GM12878 (cell line): ENCODE measurements around the gene APOA5. TPM values are rescaled to one million over a fixed set of nuclear protein-coding genes. Genes with fewer than 3 reads are reported as not detected.

Source experiments
- ATAC-seq: fragments of 200-7000 bp; cut with Tn5 transposase; 3 replicates; pipeline ENCODE4 v1.9.1; 2020; ENCODE audit warnings: mild to moderate bottlenecking, moderate library complexity
- BruUV-seq: library from RNA; stranded (reverse); fragments of 400-500 nt; replicated peaks from 2 replicates; lab custom pipeline; 2021; lab: Mats Ljungman, UMichigan
- CTCF ChIA-PET: fragments of 300-600 bp; sonication (Branson Sonifier 250); formaldehyde crosslinking; extraction: SDS; loops from one replicate; lab custom pipeline; 2021; ENCODE audit warnings: inconsistent platforms; lab: Yijun Ruan, JAX
- POLR2A ChIA-PET: fragments of 350-600 bp; formaldehyde crosslinking; extraction: SDS; loops from one replicate; lab custom pipeline; 2021; ENCODE audit warnings: inconsistent platforms; lab: Charles Lee
- RAD21 ChIA-PET: fragments of 300-600 bp; sonication (Branson Sonifier 250); formaldehyde crosslinking; loops from one replicate; lab custom pipeline; 2023; ENCODE audit warnings: antibody characterized with exemption; ENCODE audit not compliant: unreplicated experiment; lab: Charles Lee
- SMC1A ChIA-PET: fragments of 300-600 bp; sonication (Branson Sonifier 250); formaldehyde crosslinking; loops from one replicate; lab custom pipeline; 2023; ENCODE audit not compliant: unreplicated experiment, uncharacterized antibody; lab: Charles Lee
- DNase-seq: peaks from one replicate; pipeline ENCODE4 v3.0.0-alpha.2; 2011; ENCODE audit warnings: low read depth, low spot score
- FAIRE-seq: peaks from 3 replicates; lab custom pipeline; 2011; peaks lifted over from hg19 to GRCh38; lab: Jason Lieb, UNC
- H2AFZ ChIP-seq: 2 replicates; pipeline ENCODE4 v1.6.0; 2011; ENCODE audit warnings: low read depth, low read length, control low read depth; ENCODE audit not compliant: control insufficient read depth
- H3K27ac ChIP-seq: 2 replicates; pipeline ENCODE4 v1.5.1; 2011; ENCODE audit warnings: control low read depth; ENCODE audit not compliant: control insufficient read depth, insufficient read depth
- H3K27me3 ChIP-seq, 2 experiments: replicated peaks in 1 of 2; 2 replicates each; pipeline versions ENCODE4 v1.6.0 to v1.6.1; 2011; ENCODE audit warnings: low read length in 1 of 2; ENCODE audit not compliant: control insufficient read depth in 2 of 2, insufficient read depth in 2 of 2
- H3K36me3 ChIP-seq, 2 experiments: 2 replicates each; pipeline ENCODE4 v1.5.1; 2011; ENCODE audit warnings: low read length in 1 of 2; ENCODE audit not compliant: control insufficient read depth in 2 of 2, insufficient read depth in 2 of 2
- H3K4me1 ChIP-seq: 2 replicates; pipeline ENCODE4 v1.6.1; 2011; ENCODE audit warnings: mild to moderate bottlenecking, low read length, moderate library complexity, mixed read lengths; ENCODE audit not compliant: control insufficient read depth, insufficient read depth
- H3K4me2 ChIP-seq: 2 replicates; pipeline ENCODE4 v1.6.0; 2011; ENCODE audit warnings: control low read depth; ENCODE audit not compliant: control insufficient read depth, insufficient read depth
- H3K4me3 ChIP-seq: fragments of 200-600 bp; sonication (generic); 2 replicates; pipeline ENCODE4 v1.5.1; 2016
- H3K79me2 ChIP-seq: 2 replicates; pipeline ENCODE4 v1.6.0; 2011; ENCODE audit warnings: low read length; ENCODE audit not compliant: control insufficient read depth, insufficient read depth
- H3K9ac ChIP-seq: 2 replicates; pipeline ENCODE4 v1.8.0; 2011; ENCODE audit warnings: low read length, control low read depth, mixed read lengths; ENCODE audit not compliant: control insufficient read depth, insufficient read depth
- H3K9me3 ChIP-seq: replicated peaks from 3 replicates; pipeline ENCODE4 v1.5.1; 2011; ENCODE audit warnings: mild to moderate bottlenecking, low read length; ENCODE audit not compliant: control insufficient read depth, insufficient read depth
- H4K20me1 ChIP-seq: 2 replicates; pipeline ENCODE4 v1.6.0; 2011; ENCODE audit not compliant: control insufficient read depth, insufficient read depth
- BCL11A ChIP-seq: IDR thresholded peaks from 2 replicates; pipeline ENCODE4 v1.6.1; 2011; ENCODE audit warnings: low read depth, low read length
- HDGF ChIP-seq: fragments of 450-650 bp; IDR thresholded peaks from 2 replicates; pipeline ENCODE4 v1.6.1; 2016; ENCODE audit warnings: antibody characterized with exemption
- WGBS: methylation state at CpG from one replicate; pipeline ENCODE4 v1.1.6; 2016; ENCODE audit warnings: low lambda C conversion rate; ENCODE audit not compliant: insufficient replicate concordance, insufficient coverage; ENCODE audit errors: missing lambda C conversion rate; 5-methylcytosine and 5-hydroxymethylcytosine counted together
- in situ Hi-C: fragments of 300-500 bp; cut with MboI; formaldehyde crosslinking; loops from 9 replicates; pipeline ENCODE4 v1.14.3; 2018; ENCODE audit warnings: mixed read lengths
- intact Hi-C: fragments of 100-400 bp; cut with micrococcal nuclease; formaldehyde crosslinking; loops from one replicate; pipeline ENCODE4 v1.14.2; 2022; ENCODE audit not compliant: unreplicated experiment
- polyA plus RNA-seq, 11 experiments: library from polyadenylated mRNA; depleted of rRNA in 4 of 11; unstranded in 6 of 11; stranded (reverse) in 5 of 11; fragments of >200 nt; fragmentation: Nextera tagmentation in 4 of 11; fragmentation: Illumina TruSeq in 1 of 11; extraction: Ambion mirVana in 4 of 11; extraction: Trizol in 1 of 11; gene quantifications; 1 replicate in 1 of 11; 2 replicates in 10 of 11; pipeline versions ENCODE4 v1.2.1 to v1.2.3, GENCODE V29; 2011 to 2016; ENCODE audit warnings: inconsistent platforms in 2 of 11, missing spikeins in 2 of 11, low read depth in 1 of 11
- total RNA-seq, 4 experiments: library from RNA; depleted of rRNA in 3 of 4; stranded (reverse); fragments of >200 nt in 3 of 4; fragmentation: Illumina TruSeq in 1 of 4; extraction: Trizol in 1 of 4; gene quantifications; 2 replicates each; pipeline versions ENCODE4 v1.2.1 to v1.2.3, GENCODE V29; 2013 to 2021
- TF ChIP-seq, protein P1 (sequence below): IDR thresholded peaks from 2 replicates; pipeline ENCODE4 v1.6.1; 2011; ENCODE audit warnings: low read depth, mild to moderate bottlenecking, low read length, moderate library complexity, borderline replicate concordance; ENCODE audit errors: extremely low read depth

The APOA5 gene
- total and polyA plus RNA-seq, 10 of the 15 experiments (the other 5 are each of a cell fraction or from before 2014, with no cell fraction given): 0.15 TPM; not detected in 9

GRCh38 chr11:116788975-116789374, 2.7 kb downstream of the APOA5 start:
- 57% methylated on average over 4 of the region's 4 CpGs for WGBS
- SMC1A ChIA-PET: interaction anchor here (1.3 to 7.5 kb wide), 3 partner anchors 47 to 315 kb away, joined by 3 to 46 read pairs (median 3); no protein-coding TSS in a partner anchor
- RAD21 ChIA-PET: interaction anchor here (1.2 to 3.3 kb wide), 2 partner anchors 47 to 356 kb away, joined by 3 to 20 read pairs; partner anchors contain the start of gene PAFAH1B2
- BruUV-seq: no TSS peak
- no peaks in the 10 kb centered on the region for H3K9me3 ChIP-seq
- TF ChIP-seq, protein P1, sequence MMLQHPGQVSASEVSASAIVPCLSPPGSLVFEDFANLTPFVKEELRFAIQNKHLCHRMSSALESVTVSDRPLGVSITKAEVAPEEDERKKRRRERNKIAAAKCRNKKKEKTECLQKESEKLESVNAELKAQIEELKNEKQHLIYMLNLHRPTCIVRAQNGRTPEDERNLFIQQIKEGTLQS: no peak
- FAIRE-seq (no peak), ATAC-seq (no peak), DNase-seq (no peak)
- no peak overlapping the region for H3K4me3 ChIP-seq
- H3K4me2 ChIP-seq: no peak overlapping the region
- in situ Hi-C loops (loop anchor here (5.0 kb wide), 1 partner anchor 313 kb away; no protein-coding TSS in a partner anchor), intact Hi-C loops (no loop called here)
- peaks cover 14% of the 10 kb centered on the region for H3K4me1 ChIP-seq
- POLR2A ChIA-PET: interaction anchor here (1.0 to 1.4 kb wide), 2 partner anchors 9 to 34 kb away, joined by 3 read pairs; no protein-coding TSS in a partner anchor
- no peaks in the 10 kb centered on the region for H3K27me3 ChIP-seq
- peaks cover 9 to 18% of the 10 kb centered on the region in 2 experiments for H3K36me3 ChIP-seq
- no peak overlapping the region for H3K9ac ChIP-seq
- peaks cover 20% of the 10 kb centered on the region for H3K79me2 ChIP-seq
- no peak overlapping the region for H3K27ac ChIP-seq
- no peak overlapping the region for H2AFZ ChIP-seq
- CTCF ChIA-PET: interaction anchor here (0.7 to 10.9 kb wide), 7 partner anchors 11 to 437 kb away, joined by 3 to 183 read pairs (median 4); partner anchors contain the start of genes APOA1 and SIDT2
- H4K20me1 ChIP-seq: no peaks in the 10 kb centered on the region

DNA sequence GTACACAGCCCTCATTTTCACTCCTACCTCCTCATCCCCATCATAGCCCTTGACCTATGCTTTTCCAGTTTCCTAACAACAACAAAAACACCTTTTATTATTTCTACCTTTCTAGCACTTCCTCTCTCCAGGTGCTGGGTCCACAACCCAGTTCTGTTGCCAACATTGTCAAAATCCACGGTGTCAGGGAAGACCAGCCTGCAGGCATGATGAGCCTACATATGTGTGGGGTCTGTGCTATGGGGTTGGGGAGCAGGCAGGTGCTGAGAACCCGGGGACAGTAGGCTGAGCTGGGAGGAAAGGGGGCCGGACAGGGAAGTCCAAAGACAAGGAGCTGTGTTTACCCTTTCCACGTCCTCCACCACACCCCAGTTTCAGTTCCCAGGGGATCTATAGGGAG, 3.1 kb downstream of the APOA5 start:
- ATAC-seq (no peak), DNase-seq (no peak), FAIRE-seq (no peak)
- Histone ChIP-seq H4K20me1 (no peaks in the 10 kb centered on the region), H3K36me3 (peaks cover 9 to 22% of the 10 kb centered on the region in 2 experiments), H3K27me3 (no peaks in the 10 kb centered on the region), H3K9me3 (no peaks in the 10 kb centered on the region), H3K79me2 (peaks cover 20% of the 10 kb centered on the region), H3K4me1 (peaks cover 14% of the 10 kb centered on the region), H3K27ac (no peak overlapping the region), H2AFZ (peak overlapping the region; percentile 99), H3K9ac (peak overlapping the region; percentile 92), H3K4me3 (peak overlapping the region; percentile 96), H3K4me2 (peak overlapping the region; percentile 99)
- RAD21 ChIA-PET: interaction anchor here (1.2 to 3.3 kb wide), 3 partner anchors 47 to 356 kb away, joined by 3 to 20 read pairs (median 13); partner anchors contain the start of gene PAFAH1B2
- SMC1A ChIA-PET: interaction anchor here (0.9 to 7.5 kb wide), 6 partner anchors 48 to 392 kb away, joined by 3 to 46 read pairs (median 3); partner anchors contain the start of gene SIK3
- TF ChIP-seq HDGF (0 out of 2 replicates have a peak, but pooled peaks have one; percentile 3), BCL11A (no peak)
- 23% methylated on average over 4 of the region's 4 CpGs for WGBS
- in situ Hi-C loops: loop anchor here (5.0 kb wide), 1 partner anchor 314 kb away; no protein-coding TSS in a partner anchor
- POLR2A ChIA-PET: interaction anchor here (1.0 to 3.4 kb wide), 7 partner anchors 10 to 307 kb away, joined by 3 to 28 read pairs (median 3); partner anchors contain the start of gene BUD13
- BruUV-seq: no TSS peak
- intact Hi-C loops: no loop called here
- CTCF ChIA-PET: interaction anchor here (0.6 to 10.9 kb wide), 5 partner anchors 12 to 317 kb away, joined by 4 to 183 read pairs (median 4); partner anchors contain the start of gene APOA1
